H1 (cell line): ENCODE data around the gene JPH3.

ENCODE experiments used
- CTCF ChIP-seq, 3 experiments: IDR thresholded peaks; 1 replicate in 2 of 3; 2 replicates in 1 of 3; pipeline versions ENCODE4 v1.5.1 to v1.6.1; 2011; ENCODE audit warnings: low read length in 3 of 3, mild to moderate bottlenecking in 3 of 3, inconsistent platforms in 2 of 3, low read depth in 1 of 3, moderate library complexity in 1 of 3; ENCODE audit not compliant: insufficient read depth in 1 of 3; ENCODE audit errors: control extremely low read depth in 1 of 3
- EZH2 ChIP-seq: fragments of 200-600 bp; sonication (generic); IDR thresholded peaks from 2 replicates; pipeline ENCODE4 v1.7.1; 2012; ENCODE audit warnings: low read depth, mild to moderate bottlenecking, moderate library complexity, low read length, inconsistent platforms; ENCODE audit not compliant: severe bottlenecking
- HDAC6 ChIP-seq: IDR thresholded peaks from one replicate; pipeline ENCODE4 v1.7.1; 2012; ENCODE audit warnings: low read depth, mild to moderate bottlenecking, inconsistent platforms, low read length, moderate library complexity
- POLR2A ChIP-seq, 2 experiments: IDR thresholded peaks; 1 replicate in 1 of 2; 2 replicates in 1 of 2; pipeline ENCODE4 v1.6.1; 2011; ENCODE audit warnings: low read depth in 2 of 2, low read length in 2 of 2, mild to moderate bottlenecking in 2 of 2; ENCODE audit errors: control extremely low read depth in 1 of 2
- POLR2AphosphoS5 ChIP-seq: IDR thresholded peaks from 2 replicates; pipeline ENCODE4 v1.6.1; 2011; ENCODE audit warnings: low read depth, low read length
- SIX5 ChIP-seq: IDR thresholded peaks from 2 replicates; pipeline ENCODE4 v1.6.1; 2011; ENCODE audit warnings: mild to moderate bottlenecking, low read depth, low read length

GRCh38 chr16:87569601-87570571 is 32.4 kb upstream of the JPH3 start:
- TF ChIP-seq CTCF (IDR thresholded peaks at IDR 0.05; ENCODE audit: control extremely low read depth in 1 of 3, insufficient read depth in 1 of 3, low read depth in 1 of 3, low read length in 3 of 3) (no peak), EZH2 (no peak), POLR2A (IDR thresholded peaks at IDR 0.05; ENCODE audit: control extremely low read depth in 1 of 2, low read depth in 2 of 2, low read length in 2 of 2) (no peak), POLR2AphosphoS5 (no peak), HDAC6 (no peak), SIX5 (no peak)
